Measurements from ENCODE around the gene FBXL20. TPM values are rescaled to one million over a fixed set of nuclear protein-coding genes. Genes with fewer than 3 reads are reported as not detected.

Gene FBXL20, protein sequence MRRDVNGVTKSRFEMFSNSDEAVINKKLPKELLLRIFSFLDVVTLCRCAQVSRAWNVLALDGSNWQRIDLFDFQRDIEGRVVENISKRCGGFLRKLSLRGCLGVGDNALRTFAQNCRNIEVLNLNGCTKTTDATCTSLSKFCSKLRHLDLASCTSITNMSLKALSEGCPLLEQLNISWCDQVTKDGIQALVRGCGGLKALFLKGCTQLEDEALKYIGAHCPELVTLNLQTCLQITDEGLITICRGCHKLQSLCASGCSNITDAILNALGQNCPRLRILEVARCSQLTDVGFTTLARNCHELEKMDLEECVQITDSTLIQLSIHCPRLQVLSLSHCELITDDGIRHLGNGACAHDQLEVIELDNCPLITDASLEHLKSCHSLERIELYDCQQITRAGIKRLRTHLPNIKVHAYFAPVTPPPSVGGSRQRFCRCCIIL
- 17.2 TPM for total RNA-seq (2021; ENCODE audit: unreplicated experiment)
- 3.2 and 4.2 TPM in 2 replicates for polyA plus RNA-seq (2012)
- Bru-seq, nascent RNA, result percentile 64 among the genes with signal in this experiment
- BruChase-seq, experiment 1, labeled RNA remaining after a 6-hour chase, result percentile 66 among the genes with signal in this experiment
- percentile 65 among the genes with signal in this experiment for BruChase-seq, experiment 2, labeled RNA remaining after a 2-hour chase
- long read RNA-seq, full-length matches to known transcripts, result 3 of 19 reads
- long read RNA-seq, partial matches to known transcripts, result 0 of 19 reads
- long read RNA-seq, other reads (novel, unspliced or antisense), result 16 of 19 reads

DNA sequence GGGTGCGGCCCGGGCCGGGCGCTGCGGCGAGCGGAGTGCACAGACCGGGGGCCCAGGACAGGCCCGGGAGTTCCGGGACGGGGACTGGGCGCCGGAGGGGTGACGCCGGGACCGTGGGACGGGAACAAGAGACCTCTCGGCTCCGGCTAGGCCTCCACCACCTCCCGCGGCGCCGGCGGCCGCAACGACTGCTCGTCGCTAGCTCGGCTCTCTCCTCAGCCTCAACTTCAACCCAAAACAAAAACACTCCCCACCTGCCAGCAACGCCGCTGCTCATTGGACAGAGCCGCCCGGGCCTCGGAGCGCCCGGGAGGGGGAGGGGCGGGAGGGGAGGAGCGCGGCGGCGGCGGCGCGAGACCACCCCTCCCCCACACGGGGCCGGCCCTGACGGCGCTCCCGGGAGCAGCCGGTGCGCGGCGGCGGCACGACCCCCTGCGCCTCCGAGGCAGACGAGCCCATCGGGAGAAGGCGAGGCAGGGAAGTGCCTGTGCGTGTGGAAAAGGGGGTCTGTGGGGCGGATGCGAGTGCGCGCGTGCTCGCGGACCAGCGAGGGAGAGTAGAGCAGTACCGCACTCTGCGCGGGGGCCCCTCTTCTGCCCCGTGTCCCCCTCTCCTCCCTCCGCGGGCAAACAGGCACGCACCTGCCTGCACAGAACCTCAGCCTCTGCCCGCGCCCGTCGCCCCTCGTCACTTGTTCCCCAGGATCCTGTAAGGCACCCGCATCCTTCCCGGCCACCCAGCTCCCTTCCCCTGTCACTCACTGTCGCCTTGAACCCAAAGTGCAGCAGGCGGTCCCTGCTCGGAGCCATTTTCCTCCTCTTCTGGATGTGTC lies at the start of gene FBXL20:
Gene FBXL20 (minus strand): TSS at position 215 of the 832 bp plus-strand sequence. CDS start 224 bp downstream, outside the sequence.
- H3K27ac ChIP-seq (ENCODE audit: low read depth, low read length), result peak within 1 kb of the TSS; percentile 75
- ChIA-PET CTCF (no interaction called here), RAD21 (ENCODE audit: low non-redundant PET in 1 of 2, low total read pairs in 2 of 2, uncharacterized antibody in 2 of 2, unreplicated experiment in 2 of 2) (no interaction called here), POLR2A (interaction anchor here (1.2 kb wide), 1 partner anchor 49 kb away, joined by 4 read pairs; the partner anchor contains the start of gene MED1)
- H3K9me3 ChIP-seq (ENCODE audit: control insufficient read depth in 1 of 2, insufficient read depth in 1 of 2, low read depth in 1 of 2, low read length in 2 of 2), result no peaks in the 10 kb centered on the region
- peaks cover 3% of the 10 kb centered on the region; the same call in 1 of the 2 replicates for H4K20me1 ChIP-seq (ENCODE audit: insufficient read depth)
- H3K9ac ChIP-seq (ENCODE audit: low read length), result peak within 1 kb of the TSS; percentile 66
- H2AFZ ChIP-seq (ENCODE audit: low read depth, low read length, poor library complexity, severe bottlenecking), result no peak within 1 kb of the TSS
- H3K36me3 ChIP-seq (ENCODE audit: control insufficient read depth in 1 of 2, insufficient read depth in 2 of 2, low read length in 2 of 2), result peaks cover 0 to 4% of the 10 kb centered on the region in 2 experiments; a peak in 1 of 4 replicates
- ATAC-seq (peak; percentile 74), DNase-seq (ENCODE audit: low read depth, low spot score) (peak; percentile 65)
- H3K4me3 ChIP-seq (replicated peaks in 1 of 2; ENCODE audit: low read depth in 1 of 2, low read length in 2 of 2), result peak within 1 kb of the TSS; percentile 70 to 71
- H3K4me2 ChIP-seq (ENCODE audit: low read length), result peak within 1 kb of the TSS; percentile 96
- H3K9me2 ChIP-seq (ENCODE audit: insufficient read depth), result no peaks in the 10 kb centered on the region
- BruUV-seq (replicated peaks), result no TSS peak
- intact Hi-C loops (cut with micrococcal nuclease), result no loop called here
- peaks cover 8% of the 10 kb centered on the region for H3K79me2 ChIP-seq (ENCODE audit: insufficient read depth, low read length)
- TF ChIP-seq SP1 (IDR thresholded peaks at IDR 0.05; ENCODE audit: low read depth) (peak; percentile 79), SIN3A (IDR thresholded peaks at IDR 0.05; ENCODE audit: low read depth) (peak; percentile 57; the same call in 1 of the 2 replicates), CEBPB (IDR thresholded peaks at IDR 0.05; ENCODE audit: low read depth) (no peak), EZH2phosphoT487 (IDR thresholded peaks at IDR 0.05; ENCODE audit: borderline replicate concordance) (no peak), SRF (IDR thresholded peaks at IDR 0.05; ENCODE audit: low read depth) (no peak), POLR2A (IDR thresholded peaks at IDR 0.05; ENCODE audit: borderline replicate concordance, extremely low read depth, insufficient read depth, insufficient read length) (peak; percentile 38), TCF7L2 (IDR thresholded peaks at IDR 0.05; ENCODE audit: borderline replicate concordance, extremely low read depth, insufficient read depth, insufficient read length) (no peak), POLR2AphosphoS5 (IDR thresholded peaks at IDR 0.05; ENCODE audit: low read depth, low read length) (peak; percentile 76), ZNF274 (IDR thresholded peaks at IDR 0.05; ENCODE audit: low read depth, low read length) (no peak), JUND (IDR thresholded peaks at IDR 0.05) (no peak), EZH2 (IDR thresholded peaks at IDR 0.05) (no peak), YY1 (IDR thresholded peaks at IDR 0.05; ENCODE audit: extremely low read depth, insufficient replicate concordance, low read depth, low read length) (peak; percentile 43), ZFX (IDR thresholded peaks at IDR 0.05) (peak; percentile 67)
- TF ChIP-seq, protein P1, sequence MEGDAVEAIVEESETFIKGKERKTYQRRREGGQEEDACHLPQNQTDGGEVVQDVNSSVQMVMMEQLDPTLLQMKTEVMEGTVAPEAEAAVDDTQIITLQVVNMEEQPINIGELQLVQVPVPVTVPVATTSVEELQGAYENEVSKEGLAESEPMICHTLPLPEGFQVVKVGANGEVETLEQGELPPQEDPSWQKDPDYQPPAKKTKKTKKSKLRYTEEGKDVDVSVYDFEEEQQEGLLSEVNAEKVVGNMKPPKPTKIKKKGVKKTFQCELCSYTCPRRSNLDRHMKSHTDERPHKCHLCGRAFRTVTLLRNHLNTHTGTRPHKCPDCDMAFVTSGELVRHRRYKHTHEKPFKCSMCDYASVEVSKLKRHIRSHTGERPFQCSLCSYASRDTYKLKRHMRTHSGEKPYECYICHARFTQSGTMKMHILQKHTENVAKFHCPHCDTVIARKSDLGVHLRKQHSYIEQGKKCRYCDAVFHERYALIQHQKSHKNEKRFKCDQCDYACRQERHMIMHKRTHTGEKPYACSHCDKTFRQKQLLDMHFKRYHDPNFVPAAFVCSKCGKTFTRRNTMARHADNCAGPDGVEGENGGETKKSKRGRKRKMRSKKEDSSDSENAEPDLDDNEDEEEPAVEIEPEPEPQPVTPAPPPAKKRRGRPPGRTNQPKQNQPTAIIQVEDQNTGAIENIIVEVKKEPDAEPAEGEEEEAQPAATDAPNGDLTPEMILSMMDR (IDR thresholded peaks at IDR 0.05 in 2 of 3, conservative IDR thresholded peaks at IDR 0.05 in 1 of 3; ENCODE audit: borderline replicate concordance in 1 of 3, insufficient read depth in 1 of 3, low read depth in 2 of 3, low read length in 2 of 3), result no peak
- TF ChIP-seq, protein P2, sequence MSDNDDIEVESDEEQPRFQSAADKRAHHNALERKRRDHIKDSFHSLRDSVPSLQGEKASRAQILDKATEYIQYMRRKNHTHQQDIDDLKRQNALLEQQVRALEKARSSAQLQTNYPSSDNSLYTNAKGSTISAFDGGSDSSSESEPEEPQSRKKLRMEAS (IDR thresholded peaks at IDR 0.05), result peak; percentile 35; the same call in 1 of the 2 replicates
- TF ChIP-seq, protein P3, sequence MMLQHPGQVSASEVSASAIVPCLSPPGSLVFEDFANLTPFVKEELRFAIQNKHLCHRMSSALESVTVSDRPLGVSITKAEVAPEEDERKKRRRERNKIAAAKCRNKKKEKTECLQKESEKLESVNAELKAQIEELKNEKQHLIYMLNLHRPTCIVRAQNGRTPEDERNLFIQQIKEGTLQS (IDR thresholded peaks at IDR 0.05), result no peak
- H3K4me1 ChIP-seq (ENCODE audit: control insufficient read depth in 1 of 2, insufficient read depth in 2 of 2, low read length in 2 of 2), result peaks cover 3 to 22% of the 10 kb centered on the region in 2 experiments; a peak in 2 of 4 replicates
- H3K27me3 ChIP-seq (ENCODE audit: insufficient read depth, low read length), result no peaks in the 10 kb centered on the region

Data from HCT116 (cell line).